Thymus (tissue), 11 donors: ENCODE data around the gene VEGFC. TPM values are rescaled to one million over a fixed set of nuclear protein-coding genes. Genes with fewer than 3 reads are reported as not detected.

Source experiments
- DNase-seq, 9 donors: peaks; one replicate each; pipeline ENCODE4 v3.0.0-alpha.2; 2013; ENCODE audit warnings: low spot score in 9 of 9, low read depth in 6 of 9, missing footprints in 1 of 9
- H3K27ac ChIP-seq, 2 donors: one replicate each; pipeline ENCODE4 v1.5.1; 2013; ENCODE audit warnings: control low read depth in 1 of 2, low read depth in 1 of 2, low read length in 1 of 2, mild to moderate bottlenecking in 1 of 2, moderate library complexity in 1 of 2
- H3K27me3 ChIP-seq, 2 donors: one replicate each; pipeline ENCODE4 v1.5.1; 2013; ENCODE audit warnings: low read length in 1 of 2; ENCODE audit not compliant: control insufficient read depth in 2 of 2, insufficient read depth in 1 of 2
- H3K36me3 ChIP-seq, 2 donors: one replicate each; pipeline ENCODE4 v1.5.1; 2013; ENCODE audit warnings: low read length in 1 of 2, mild to moderate bottlenecking in 1 of 2, moderate library complexity in 1 of 2; ENCODE audit not compliant: control insufficient read depth in 2 of 2, insufficient read depth in 2 of 2
- H3K4me1 ChIP-seq, 2 donors: one replicate each; pipeline ENCODE4 v1.5.1; 2013; ENCODE audit warnings: low read length in 2 of 2; ENCODE audit not compliant: control insufficient read depth in 2 of 2, insufficient read depth in 2 of 2
- H3K4me3 ChIP-seq, 2 donors: one replicate each; pipeline ENCODE4 v1.5.1; 2013; ENCODE audit warnings: low read length in 2 of 2, control low read depth in 1 of 2, mild to moderate bottlenecking in 1 of 2
- H3K9me3 ChIP-seq, 2 donors: one replicate each; pipeline ENCODE4 v1.5.1; 2013; ENCODE audit warnings: low read length in 1 of 2, mild to moderate bottlenecking in 1 of 2; ENCODE audit not compliant: control insufficient read depth in 2 of 2, insufficient read depth in 1 of 2
- WGBS: extraction: QIAGEN DNeasy Blood & Tissue Kit; methylation state at CpG from one replicate; pipeline ENCODE4 v1.1.7; 2013; 5-methylcytosine and 5-hydroxymethylcytosine counted together
- polyA plus RNA-seq: library from polyadenylated mRNA; stranded (reverse); fragments of 200-250 nt; gene quantifications from one replicate; pipeline ENCODE4 v1.2.3, GENCODE V29; 2013
- total RNA-seq: library from RNA; stranded (reverse); fragments of 120-200 nt; gene quantifications from one replicate; pipeline ENCODE4 v1.2.4, GENCODE V29; 2013
- donor health status: healthy.

VEGFC gene
- total and polyA plus RNA-seq, 2 donors = 1.3 to 3.3 TPM

DNA sequence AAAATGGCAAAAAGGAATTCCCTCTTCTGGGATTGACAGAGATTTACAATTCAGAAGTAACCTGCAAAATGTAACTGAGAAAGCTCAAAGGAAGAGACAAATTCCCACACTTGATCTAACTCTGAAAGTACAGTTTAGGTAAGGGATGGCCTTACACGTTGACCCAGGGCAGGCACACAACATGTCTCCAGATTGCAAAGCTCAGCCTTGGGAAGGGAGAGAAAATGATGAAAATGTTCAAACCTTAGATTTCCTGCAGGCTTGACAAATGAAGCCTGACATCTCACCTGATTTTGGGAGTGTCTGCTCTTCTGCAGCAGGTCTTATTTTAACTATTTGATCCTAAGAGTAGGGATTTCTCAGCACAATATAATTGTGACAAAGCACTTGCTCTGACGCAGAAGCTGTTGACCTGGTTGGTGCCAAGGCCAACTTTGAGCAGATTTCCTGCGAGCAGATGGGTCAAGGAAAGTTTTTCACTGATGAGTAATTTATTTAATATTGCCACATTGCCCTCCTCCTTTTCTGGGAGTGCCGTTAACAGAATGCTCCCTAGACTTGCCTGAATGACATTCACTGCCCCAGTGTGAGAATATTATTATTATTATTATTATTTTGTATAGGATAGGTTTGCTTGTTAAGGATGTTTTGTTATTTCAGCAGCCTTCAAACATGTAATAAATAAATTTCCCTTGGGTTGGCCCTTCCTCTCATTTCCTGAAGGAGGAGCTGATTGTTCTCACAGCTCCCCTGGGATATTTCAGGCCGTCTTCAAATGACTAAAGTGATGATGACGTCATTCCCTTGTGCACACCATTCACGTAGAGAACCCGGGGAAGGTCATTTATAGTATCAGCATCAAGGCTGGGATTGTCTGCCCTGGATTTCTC lies 157.1 kb downstream of the VEGFC start:
- no peak overlapping the region for H3K27ac ChIP-seq
- no peaks in the 10 kb centered on the region for H3K27me3 ChIP-seq
- no peak for DNase-seq
- no peaks in the 10 kb centered on the region for H3K4me1 ChIP-seq
- H3K36me3 ChIP-seq = no peaks in the 10 kb centered on the region
- peaks cover 0 to 3% of the 10 kb centered on the region in 2 donors for H3K9me3 ChIP-seq
- no peak overlapping the region for H3K4me3 ChIP-seq
- 51% methylated on average over 8 of the region's 8 CpGs for WGBS
